BLaER1 treated with 17β-estradiol and CSF1 and Interleukin-3, amounts not matched to agents 10 nM and 100 nM (cell line): ENCODE measurements around the gene ZBTB46.

ENCODE experiments used
- H3K27ac ChIP-seq, 11 experiments: shearing (Covaris generic); formaldehyde crosslinking; 2 replicates each; pipeline ENCODE4 v1.8.1; 2022
- H3K27me3 ChIP-seq, 11 experiments: shearing (Covaris generic); formaldehyde crosslinking; 2 replicates each; pipeline ENCODE4 v1.8.1; 2022
- H3K36me3 ChIP-seq, 11 experiments: shearing (Covaris generic); formaldehyde crosslinking; 2 replicates each; pipeline ENCODE4 v1.8.1; 2022
- H3K4me1 ChIP-seq, 10 experiments: shearing (Covaris generic); formaldehyde crosslinking; 2 replicates each; pipeline ENCODE4 v1.8.1; 2022
- H3K4me2 ChIP-seq, 11 experiments: shearing (Covaris generic); formaldehyde crosslinking; 2 replicates each; pipeline ENCODE4 v1.8.1; 2022
- H3K4me3 ChIP-seq, 10 experiments: shearing (Covaris generic); formaldehyde crosslinking; 2 replicates each; pipeline ENCODE4 v1.8.1; 2022
- H3K9ac ChIP-seq, 11 experiments: shearing (Covaris generic); formaldehyde crosslinking; 2 replicates each; pipeline ENCODE4 v1.8.1; 2022
- H3K9me3 ChIP-seq, 11 experiments: shearing (Covaris generic); formaldehyde crosslinking; replicated peaks in 1 of 11; 2 replicates each; pipeline ENCODE4 v1.8.1; 2022
- H4K20me1 ChIP-seq, 11 experiments: shearing (Covaris generic); formaldehyde crosslinking; 2 replicates each; pipeline ENCODE4 v1.8.1; 2022
- Cebpa-rat ChIP-seq, 11 experiments: shearing (Covaris generic); IDR thresholded peaks; 2 replicates each; pipeline ENCODE4 v1.8.1; 2022

Gene ZBTB46

DNA sequence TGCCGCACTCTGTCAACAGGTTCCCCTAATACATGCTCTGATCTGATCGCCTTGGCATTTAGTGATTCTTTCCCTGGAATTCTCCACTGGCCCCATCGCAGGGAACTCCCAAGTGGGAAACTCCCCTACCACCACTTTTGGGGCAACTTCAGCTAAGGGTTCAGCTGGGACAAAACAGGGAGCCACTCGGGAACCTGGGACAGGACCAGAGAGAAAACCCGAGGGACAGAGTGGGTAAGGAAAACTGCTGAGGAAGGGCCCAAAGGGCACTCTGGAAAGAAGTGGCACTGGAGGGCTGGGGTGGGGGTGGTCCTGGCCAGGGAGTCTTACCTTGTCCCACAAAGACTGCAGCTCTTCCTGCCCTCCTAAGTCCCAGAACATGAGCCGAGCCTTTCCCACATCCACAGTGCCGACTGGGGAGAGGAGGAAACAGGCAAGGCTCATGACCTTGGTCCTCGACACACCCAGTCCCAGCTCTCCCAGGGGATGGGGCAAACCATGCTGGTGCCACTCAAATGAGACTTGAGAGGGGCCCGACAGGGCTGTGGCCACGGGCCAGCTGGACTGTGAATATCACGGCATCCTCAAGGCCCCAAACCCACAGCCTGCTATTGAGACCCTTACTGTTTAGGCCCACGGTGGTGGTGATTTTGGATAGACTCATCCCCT is 124.9 kb downstream of the ZBTB46 start:
- peak overlapping the region in 8 of 11 experiments; percentile 8 to 93 (median 90); a peak in 11 of 22 replicates for H3K27ac ChIP-seq
- no peaks in the 10 kb centered on the region for H3K27me3 ChIP-seq
- peaks cover 0 to 2% (median 0%) of the 10 kb centered on the region in 11 experiments; a peak in 5 of 22 replicates for H3K9me3 ChIP-seq
- TF ChIP-seq Cebpa-rat (IDR thresholded peaks at IDR 0.05) = no peak
- H3K4me2 ChIP-seq = peak overlapping the region; percentile 91 to 99 (median 98)
- peak overlapping the region; percentile 83 to 97 (median 94) for H3K9ac ChIP-seq
- H3K4me1 ChIP-seq = peaks cover 25 to 44% (median 35%) of the 10 kb centered on the region in 10 experiments
- peaks cover 54 to 73% (median 58%) of the 10 kb centered on the region in 11 experiments for H3K36me3 ChIP-seq
- H3K4me3 ChIP-seq = peak overlapping the region; percentile 79 to 99 (median 95)
- peaks cover 11 to 90% (median 77%) of the 10 kb centered on the region in 11 experiments; a peak in 21 of 22 replicates for H4K20me1 ChIP-seq

DNA sequence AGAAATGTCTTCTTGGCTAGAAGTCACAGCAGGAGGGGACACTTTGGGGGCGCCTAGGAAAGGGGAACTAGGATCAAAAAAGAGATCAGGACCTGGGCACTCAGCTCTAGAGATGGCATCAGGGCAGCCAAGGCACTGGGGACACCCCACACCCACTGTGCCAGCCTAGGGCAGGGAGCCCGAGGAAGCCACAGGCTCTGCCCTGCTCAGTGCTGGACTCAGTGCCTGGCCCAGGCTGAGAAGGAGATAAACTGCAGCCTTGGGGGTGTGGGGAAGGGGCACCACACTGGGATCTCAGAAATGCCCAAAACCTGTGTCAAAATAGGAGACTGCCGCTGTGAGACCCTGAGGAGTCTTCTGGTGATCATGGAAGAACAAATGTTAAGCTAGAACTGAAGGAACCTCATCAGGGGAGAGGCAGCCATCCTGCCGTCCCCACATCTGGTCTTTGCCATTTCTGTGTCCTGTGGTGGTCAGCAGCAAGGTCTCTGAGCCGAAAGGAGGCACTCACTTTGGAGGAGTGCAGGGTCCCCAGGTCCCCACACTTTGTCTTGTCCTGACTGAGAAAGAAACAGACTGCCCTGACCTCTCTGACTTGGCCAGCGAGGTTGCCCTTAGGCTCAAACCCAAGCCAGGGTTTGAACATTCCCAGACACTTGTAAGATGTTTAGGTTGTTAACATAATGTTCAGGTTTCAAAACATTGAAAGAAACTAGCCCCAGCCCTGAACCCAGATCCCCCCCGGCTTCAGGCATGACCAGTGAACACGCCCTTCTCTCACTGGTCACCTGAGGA is 125.6 kb downstream of the ZBTB46 start:
- no peaks in the 10 kb centered on the region for H3K9me3 ChIP-seq
- peak overlapping the region in 9 of 11 experiments; percentile 91 to 99 (median 98); a peak in 12 of 22 replicates for H3K4me2 ChIP-seq
- peaks cover 26 to 37% (median 33%) of the 10 kb centered on the region in 10 experiments for H3K4me1 ChIP-seq
- no peaks in the 10 kb centered on the region for H3K27me3 ChIP-seq
- TF ChIP-seq Cebpa-rat (IDR thresholded peaks at IDR 0.05) = no peak
- peak overlapping the region in 10 of 11 experiments; percentile 27 to 97 (median 94); a peak in 16 of 22 replicates for H3K9ac ChIP-seq
- peak overlapping the region in 1 of 10 experiments; percentile 89; a peak in 2 of 20 replicates for H3K4me3 ChIP-seq
- peak overlapping the region in 2 of 11 experiments; percentile 8 to 11; a peak in 1 of 22 replicates for H3K27ac ChIP-seq
- peaks cover 8 to 90% (median 80%) of the 10 kb centered on the region in 11 experiments; a peak in 20 of 22 replicates for H4K20me1 ChIP-seq
- peaks cover 46 to 70% (median 51%) of the 10 kb centered on the region in 11 experiments for H3K36me3 ChIP-seq

DNA sequence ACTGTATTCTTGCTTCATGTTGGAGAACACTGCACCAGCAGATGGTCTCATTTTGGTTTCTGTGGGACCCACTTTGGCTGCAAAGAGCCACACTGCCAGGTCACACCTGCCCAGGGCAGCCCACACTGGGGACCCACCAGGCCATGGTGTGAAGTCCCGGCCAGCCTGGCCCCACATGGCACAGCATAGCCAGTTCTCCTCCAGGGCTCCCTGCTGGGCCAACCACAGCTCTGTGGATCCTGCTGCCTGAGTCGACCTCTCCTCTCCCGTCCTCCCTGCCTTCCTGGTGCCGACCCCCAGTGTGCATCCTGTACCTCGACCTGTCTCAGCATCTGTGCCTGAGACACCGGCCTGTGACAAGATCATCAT is 126.3 kb downstream of the ZBTB46 start:
- no peak for TF ChIP-seq Cebpa-rat (IDR thresholded peaks at IDR 0.05)
- Histone ChIP-seq H3K9me3 (no peaks in the 10 kb centered on the region), H3K27ac (no peak overlapping the region), H3K9ac (peak overlapping the region in 3 of 11 experiments; percentile 16 to 93 (median 91); a peak in 5 of 22 replicates), H3K36me3 (peaks cover 41 to 69% (median 48%) of the 10 kb centered on the region in 11 experiments), H3K27me3 (no peaks in the 10 kb centered on the region), H4K20me1 (peaks cover 8 to 93% (median 86%) of the 10 kb centered on the region in 11 experiments; a peak in 20 of 22 replicates), H3K4me3 (no peak overlapping the region), H3K4me1 (peaks cover 32 to 37% (median 34%) of the 10 kb centered on the region in 10 experiments), H3K4me2 (no peak overlapping the region)

DNA sequence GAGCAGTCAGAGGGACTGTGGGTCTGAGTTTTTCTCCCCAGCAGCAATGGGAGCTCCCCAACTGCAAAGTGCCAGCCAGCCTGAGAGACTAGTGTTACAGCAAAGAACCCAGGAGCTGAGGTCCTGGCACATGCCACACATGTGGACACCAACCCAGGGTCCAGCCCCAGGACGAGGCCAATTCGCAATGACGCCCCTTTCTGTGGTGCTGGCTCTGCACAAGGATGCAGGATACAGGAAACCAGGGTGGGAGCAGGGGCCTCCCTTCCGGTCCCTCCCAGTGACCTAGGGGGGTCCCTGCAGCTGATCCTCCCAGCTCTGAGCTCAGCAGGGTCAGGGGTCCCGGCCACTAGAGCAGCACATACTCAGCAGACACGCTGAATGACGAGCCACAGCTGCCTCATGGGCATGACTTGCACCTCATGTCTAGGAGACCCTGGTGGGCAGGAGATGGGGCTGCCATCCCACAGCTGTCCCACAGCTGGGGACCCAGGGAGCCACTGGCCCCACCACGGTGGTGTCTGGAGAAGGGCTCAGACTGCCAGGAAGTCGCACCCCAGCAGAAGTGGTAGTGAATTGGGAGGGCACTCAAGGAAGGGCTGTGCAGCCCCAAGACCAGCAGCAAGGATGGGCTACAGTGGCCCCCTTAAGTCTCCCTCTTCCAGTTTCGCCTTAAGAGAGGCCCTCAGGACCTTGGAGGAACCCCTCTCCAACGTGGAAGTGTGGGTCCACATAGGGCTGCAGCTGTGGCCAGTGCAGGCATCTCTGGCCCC is 126.9 kb downstream of the ZBTB46 start:
- no peak for TF ChIP-seq Cebpa-rat (IDR thresholded peaks at IDR 0.05)
- Histone ChIP-seq H3K4me1 (peaks cover 32 to 37% (median 35%) of the 10 kb centered on the region in 10 experiments), H3K27ac (no peak overlapping the region), H3K4me3 (no peak overlapping the region), H3K9ac (peak overlapping the region in 2 of 11 experiments; percentile 14 to 91; a peak in 3 of 22 replicates), H3K36me3 (peaks cover 37 to 63% (median 42%) of the 10 kb centered on the region in 11 experiments), H3K27me3 (no peaks in the 10 kb centered on the region), H3K9me3 (no peaks in the 10 kb centered on the region), H4K20me1 (peaks cover 11 to 93% (median 86%) of the 10 kb centered on the region in 11 experiments; a peak in 20 of 22 replicates), H3K4me2 (no peak overlapping the region)

DNA sequence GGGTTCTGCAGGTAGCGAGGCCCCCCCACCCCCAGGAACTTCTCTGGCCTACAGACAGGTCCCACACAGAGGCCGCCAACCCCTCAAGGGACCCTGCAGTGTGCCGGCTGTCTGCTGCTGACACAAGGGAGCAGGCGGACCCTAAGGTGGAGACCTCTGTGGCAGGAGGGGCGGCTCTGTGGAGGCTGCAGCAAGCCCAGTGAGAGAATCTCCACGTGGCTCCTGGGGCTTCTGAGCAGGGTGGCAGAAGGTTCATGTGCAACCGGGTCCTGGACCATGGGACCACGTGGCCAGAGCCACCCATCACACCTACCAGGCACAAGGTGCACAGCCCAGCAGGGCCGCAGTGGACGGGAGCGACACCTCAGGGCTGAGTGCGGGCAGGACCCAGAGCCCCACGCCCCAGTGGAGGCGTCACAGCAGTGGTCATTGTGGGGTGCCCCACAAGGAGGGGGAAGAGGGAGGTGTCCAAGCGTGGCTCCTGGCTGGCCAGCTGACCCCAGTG is 127.5 kb downstream of the ZBTB46 start:
- H3K4me2 ChIP-seq = no peak overlapping the region
- H3K4me1 ChIP-seq = peaks cover 32 to 37% (median 35%) of the 10 kb centered on the region in 10 experiments
- H4K20me1 ChIP-seq = peaks cover 11 to 93% (median 86%) of the 10 kb centered on the region in 11 experiments; a peak in 21 of 22 replicates
- H3K27ac ChIP-seq = no peak overlapping the region
- no peak overlapping the region; a peak in 3 of 22 replicates for H3K9ac ChIP-seq
- no peaks in the 10 kb centered on the region for H3K9me3 ChIP-seq
- H3K27me3 ChIP-seq = no peaks in the 10 kb centered on the region
- H3K4me3 ChIP-seq = no peak overlapping the region
- TF ChIP-seq Cebpa-rat (IDR thresholded peaks at IDR 0.05) = no peak
- peaks cover 31 to 58% (median 38%) of the 10 kb centered on the region in 11 experiments for H3K36me3 ChIP-seq

DNA sequence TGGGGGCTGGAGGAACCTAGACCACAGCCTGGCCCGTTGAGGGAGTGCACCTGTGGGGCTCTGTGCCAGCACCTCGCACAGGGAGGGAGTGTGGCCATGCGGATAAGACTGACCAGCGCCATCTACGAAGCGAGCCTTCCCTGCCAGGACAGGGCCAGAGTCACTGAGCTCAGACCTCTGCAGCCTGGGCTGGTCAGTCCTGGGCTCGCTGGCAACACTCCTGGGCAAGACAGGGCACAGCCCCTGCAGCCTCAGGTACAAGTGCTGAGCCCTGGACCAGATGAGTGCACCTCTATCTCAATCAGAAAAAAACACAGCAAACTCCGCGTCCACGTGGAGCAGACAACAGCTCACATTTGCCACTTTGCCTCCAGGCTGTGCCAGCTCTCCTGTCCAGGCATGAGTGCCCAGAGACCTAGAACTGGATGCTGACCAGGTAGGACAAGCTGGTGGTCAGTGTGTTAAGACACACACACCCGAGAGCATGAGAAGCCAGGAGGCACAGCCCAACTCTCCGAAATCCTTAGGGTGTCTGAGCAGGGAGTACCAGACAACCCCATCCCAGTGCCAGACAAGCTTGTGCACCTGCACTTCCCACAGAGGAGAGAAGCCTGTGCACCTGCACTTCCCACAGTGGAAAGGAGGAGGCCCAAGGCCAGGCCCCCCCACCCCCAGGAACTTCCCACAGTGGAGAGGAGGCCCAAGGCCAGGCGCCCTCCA is 128.2 kb downstream of the ZBTB46 start:
- Histone ChIP-seq H3K4me3 (no peak overlapping the region), H3K9me3 (no peaks in the 10 kb centered on the region), H3K4me1 (peaks cover 35 to 42% (median 38%) of the 10 kb centered on the region in 10 experiments), H3K27ac (no peak overlapping the region), H3K9ac (peak overlapping the region in 1 of 11 experiments; percentile 24; a peak in 1 of 22 replicates), H4K20me1 (peaks cover 16 to 96% (median 89%) of the 10 kb centered on the region in 11 experiments), H3K27me3 (no peaks in the 10 kb centered on the region), H3K4me2 (no peak overlapping the region), H3K36me3 (peaks cover 31 to 58% (median 40%) of the 10 kb centered on the region in 11 experiments)
- TF ChIP-seq Cebpa-rat (IDR thresholded peaks at IDR 0.05) = no peak

DNA sequence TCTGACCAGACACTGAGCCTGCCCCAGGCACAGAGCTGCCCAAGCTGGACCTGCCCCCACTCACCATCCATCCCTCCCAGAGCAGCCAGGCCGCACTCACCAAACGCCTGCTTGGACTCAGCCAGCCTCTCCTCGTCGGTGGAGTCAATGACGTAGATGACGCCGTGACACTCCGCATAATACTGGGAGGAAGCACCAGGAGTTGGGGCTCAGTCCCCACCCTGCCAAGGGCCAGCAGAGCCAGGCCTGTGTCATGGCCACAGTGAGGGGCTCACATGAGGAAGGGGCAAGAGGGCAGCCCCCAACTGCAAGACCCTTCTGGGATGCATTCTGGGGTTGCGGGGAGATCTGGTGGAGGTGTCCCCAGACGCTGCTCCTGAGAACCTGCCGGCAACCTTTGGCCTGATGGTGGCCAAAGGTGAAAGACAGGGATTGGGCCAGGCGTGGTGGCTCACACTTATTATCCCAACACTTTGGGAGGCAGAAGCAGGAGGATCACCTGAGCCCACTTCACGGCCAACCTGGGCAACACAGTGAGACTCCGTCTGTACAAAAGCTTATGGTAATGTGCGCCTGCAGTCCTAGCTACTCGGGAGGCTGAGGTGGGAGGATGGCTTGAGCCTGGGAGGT is 128.9 kb downstream of the ZBTB46 start:
- Histone ChIP-seq H3K9ac (0 out of 22 replicates have a peak overlapping the region, but pooled peaks of 1 of the 11 experiments have one; percentile 31), H3K9me3 (no peaks in the 10 kb centered on the region), H3K27me3 (no peaks in the 10 kb centered on the region), H3K36me3 (peaks cover 31 to 58% (median 40%) of the 10 kb centered on the region in 11 experiments), H3K4me3 (no peak overlapping the region), H3K27ac (no peak overlapping the region), H3K4me1 (peaks cover 43 to 49% (median 46%) of the 10 kb centered on the region in 10 experiments), H4K20me1 (peaks cover 24 to 99% (median 97%) of the 10 kb centered on the region in 11 experiments), H3K4me2 (no peak overlapping the region)
- no peak for TF ChIP-seq Cebpa-rat (IDR thresholded peaks at IDR 0.05)
